Astrocyte of the cerebellum (primary cell): ENCODE data around the gene ACIN1.

Experiments
- DNase-seq: peaks from one replicate; pipeline ENCODE4 v3.0.0-alpha.2; 2011; ENCODE audit warnings: low read depth
- H3K4me3 ChIP-seq: 2 replicates; pipeline ENCODE4 v1.5.1; 2011; ENCODE audit warnings: mild to moderate bottlenecking, low read depth, low read length, moderate library complexity
- CTCF ChIP-seq: IDR thresholded peaks from 2 replicates; pipeline ENCODE4 v1.5.1; 2012; ENCODE audit warnings: low read length, low read depth, moderate library complexity, mild to moderate bottlenecking; ENCODE audit errors: missing control alignments
- in situ Hi-C: cut with HindIII; loops from 2 replicates; pipeline ENCODE4 v1.10.0; 2017; ENCODE audit warnings: low sequenced_read_pairs

ACIN1 gene

GRCh38 chr14:23094666-23095195 is at the start of gene ACIN1:
TSS of gene ACIN1 (minus strand) at chr14:23095136. CDS start at chr14:23095112, 24 bp downstream.
- peak; percentile 73 for DNase-seq
- in situ Hi-C loops, result loop anchor here (5.0 to 10.0 kb wide), 2 partner anchors 90 to 93 kb away; no protein-coding TSS in a partner anchor
- peak within 1 kb of the TSS; percentile 92 for H3K4me3 ChIP-seq
- TF ChIP-seq CTCF, result no peak

GRCh38 chr14:23143911-23144310 is 49.0 kb upstream of the ACIN1 start:
- no peak for TF ChIP-seq CTCF
- in situ Hi-C loops, result no loop called here
- no peak for DNase-seq
- H3K4me3 ChIP-seq, result no peak overlapping the region

DNA sequence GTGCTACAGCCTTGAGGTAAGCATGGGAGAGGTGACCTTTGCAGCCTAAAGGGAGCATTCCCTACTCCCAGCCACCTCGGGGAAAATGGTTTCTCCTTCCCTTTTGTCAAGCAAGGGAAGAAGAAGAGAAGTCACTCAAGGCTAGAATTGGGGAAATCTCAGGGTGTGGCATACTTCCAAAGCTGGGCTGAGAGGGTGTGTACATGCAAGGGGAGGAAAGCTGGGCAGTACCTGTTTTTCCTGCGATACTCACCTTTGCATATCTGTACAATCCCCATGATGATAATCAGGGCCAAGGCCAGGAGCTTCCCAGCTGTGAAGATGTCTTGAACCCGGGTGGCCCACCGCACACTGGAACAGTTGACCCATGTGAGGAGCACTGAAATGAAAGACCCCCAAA is 47.9 kb upstream of the ACIN1 start:
- no peak overlapping the region for H3K4me3 ChIP-seq
- in situ Hi-C loops, result no loop called here
- TF ChIP-seq CTCF, result no peak
- no peak for DNase-seq

GRCh38 chr14:23141706-23142444 is 46.9 kb upstream of the ACIN1 start:
- TF ChIP-seq CTCF, result no peak
- peak; percentile 75 for DNase-seq
- no peak overlapping the region for H3K4me3 ChIP-seq
- in situ Hi-C loops, result no loop called here

- DNase-seq, result no peak
- no peak for TF ChIP-seq CTCF
- in situ Hi-C loops, result no loop called here
These were observed 45.4 kb upstream of the ACIN1 start for GRCh38 chr14:23140371-23140770.

DNA sequence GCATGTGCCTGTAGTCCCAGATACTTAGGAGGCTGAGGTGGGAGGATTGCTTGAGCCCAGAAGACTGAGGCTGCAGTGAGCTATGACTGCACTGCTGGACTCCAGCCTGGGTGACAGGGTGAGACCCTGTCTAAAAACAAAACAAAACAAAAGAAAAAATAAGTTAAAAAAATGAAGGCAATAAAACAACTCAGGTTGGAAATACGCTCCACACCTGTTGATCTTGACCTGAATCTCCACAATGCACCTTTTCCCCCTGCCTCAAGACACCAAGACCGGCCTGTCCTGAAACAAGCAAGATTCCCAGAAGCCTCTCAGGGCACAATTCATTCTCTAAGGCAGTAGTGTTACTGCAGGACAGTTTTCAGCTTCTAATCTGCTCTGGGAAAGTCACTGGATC is 44.9 kb upstream of the ACIN1 start:
- no peak overlapping the region for H3K4me3 ChIP-seq
- DNase-seq, result no peak
- TF ChIP-seq CTCF, result no peak
- in situ Hi-C loops, result no loop called here

More at GRCh38 chr14:23140371-23140770, 45.4 kb upstream of the ACIN1 start:
- no peak overlapping the region for H3K4me3 ChIP-seq
